ENCODE data around the gene KRTAP19-6.

DNA sequence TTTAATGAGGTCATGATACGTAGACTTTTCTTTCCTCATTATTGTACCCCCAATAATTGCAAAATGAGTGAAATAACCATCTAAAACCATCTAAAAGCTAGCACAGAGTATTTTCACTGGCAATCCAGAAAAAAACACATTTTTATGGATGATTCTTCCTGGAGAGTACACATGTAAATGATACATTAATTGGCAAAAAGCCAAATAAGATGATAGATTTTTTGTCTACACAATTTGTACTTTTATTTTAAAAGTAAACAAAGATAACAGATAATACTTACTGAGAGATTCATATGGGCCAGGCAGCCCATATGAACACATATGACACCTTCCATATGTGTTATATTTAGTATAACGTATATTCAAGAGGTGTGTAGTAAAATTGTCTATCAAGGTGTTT, 22.0 kb upstream of the KRTAP19-6 start:
- TF ChIP-seq, protein P1, sequence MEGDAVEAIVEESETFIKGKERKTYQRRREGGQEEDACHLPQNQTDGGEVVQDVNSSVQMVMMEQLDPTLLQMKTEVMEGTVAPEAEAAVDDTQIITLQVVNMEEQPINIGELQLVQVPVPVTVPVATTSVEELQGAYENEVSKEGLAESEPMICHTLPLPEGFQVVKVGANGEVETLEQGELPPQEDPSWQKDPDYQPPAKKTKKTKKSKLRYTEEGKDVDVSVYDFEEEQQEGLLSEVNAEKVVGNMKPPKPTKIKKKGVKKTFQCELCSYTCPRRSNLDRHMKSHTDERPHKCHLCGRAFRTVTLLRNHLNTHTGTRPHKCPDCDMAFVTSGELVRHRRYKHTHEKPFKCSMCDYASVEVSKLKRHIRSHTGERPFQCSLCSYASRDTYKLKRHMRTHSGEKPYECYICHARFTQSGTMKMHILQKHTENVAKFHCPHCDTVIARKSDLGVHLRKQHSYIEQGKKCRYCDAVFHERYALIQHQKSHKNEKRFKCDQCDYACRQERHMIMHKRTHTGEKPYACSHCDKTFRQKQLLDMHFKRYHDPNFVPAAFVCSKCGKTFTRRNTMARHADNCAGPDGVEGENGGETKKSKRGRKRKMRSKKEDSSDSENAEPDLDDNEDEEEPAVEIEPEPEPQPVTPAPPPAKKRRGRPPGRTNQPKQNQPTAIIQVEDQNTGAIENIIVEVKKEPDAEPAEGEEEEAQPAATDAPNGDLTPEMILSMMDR (IDR thresholded peaks at IDR 0.05) = no peak
- no peak for TF ChIP-seq POLR2A (IDR thresholded peaks at IDR 0.05)
- no peak for TF ChIP-seq EP300 (IDR thresholded peaks at IDR 0.05)
